WTC11 (cell line): Measurements from ENCODE around the gene DPP4.

Source experiments
- CREB1 ChIP-seq: sonication (generic); formaldehyde crosslinking; IDR thresholded peaks from 2 replicates; pipeline ENCODE4 v1.8.0; 2023; ENCODE audit warnings: mild to moderate bottlenecking, missing genetic modification reagents
- FOXP1 ChIP-seq: sonication (generic); formaldehyde crosslinking; IDR thresholded peaks from 2 replicates; pipeline ENCODE4 v1.8.0; 2022; ENCODE audit warnings: missing genetic modification reagents, mild to moderate bottlenecking, moderate library complexity, borderline replicate concordance
- HMGXB4 ChIP-seq: sonication (generic); formaldehyde crosslinking; IDR thresholded peaks from 2 replicates; pipeline ENCODE4 v1.8.1; 2023; ENCODE audit warnings: mild to moderate bottlenecking, moderate library complexity, missing genetic modification reagents
- JUN ChIP-seq: sonication (generic); formaldehyde crosslinking; IDR thresholded peaks from 2 replicates; pipeline ENCODE4 v1.8.0; 2023; ENCODE audit warnings: mild to moderate bottlenecking, missing genetic modification reagents
- MLX ChIP-seq: sonication (generic); formaldehyde crosslinking; IDR thresholded peaks from 2 replicates; pipeline ENCODE4 v1.8.1; 2023; ENCODE audit warnings: mild to moderate bottlenecking, missing genetic modification reagents, moderate library complexity
- NFE2L1 ChIP-seq: sonication (generic); formaldehyde crosslinking; IDR thresholded peaks from 2 replicates; pipeline ENCODE4 v1.8.1; 2023; ENCODE audit warnings: missing genetic modification reagents
- NFYB ChIP-seq: sonication (generic); formaldehyde crosslinking; conservative IDR thresholded peaks from 2 replicates; pipeline ENCODE4 v1.8.0; 2022; ENCODE audit warnings: low read depth, missing genetic modification reagents
- NR2C2 ChIP-seq: sonication (generic); formaldehyde crosslinking; IDR thresholded peaks from 2 replicates; pipeline ENCODE4 v1.8.0; 2022; ENCODE audit warnings: mild to moderate bottlenecking, missing genetic modification reagents
- NR3C1 ChIP-seq: sonication (generic); formaldehyde crosslinking; conservative IDR thresholded peaks from 2 replicates; pipeline ENCODE4 v1.8.1; 2023; ENCODE audit warnings: low read depth, mild to moderate bottlenecking, missing genetic modification reagents
- ZNF263 ChIP-seq: sonication (generic); formaldehyde crosslinking; IDR thresholded peaks from 2 replicates; pipeline ENCODE4 v1.8.1; 2022; ENCODE audit warnings: low read depth, mild to moderate bottlenecking, moderate library complexity, missing genetic modification reagents
- ZNF281 ChIP-seq: sonication (generic); formaldehyde crosslinking; IDR thresholded peaks from 2 replicates; pipeline ENCODE4 v1.8.0; 2023; ENCODE audit warnings: mild to moderate bottlenecking, missing genetic modification reagents
- ZNF423 ChIP-seq: fragments of 250-450 bp; sonication (Bioruptor Pico); IDR thresholded peaks from 2 replicates; pipeline ENCODE4 v2.1.2; 2022; ENCODE audit warnings: mild to moderate bottlenecking, moderate library complexity
- TF ChIP-seq, protein P1 (sequence below): fragments of 200-600 bp; IDR thresholded peaks from 2 replicates; pipeline ENCODE4 v1.8.0; 2022; ENCODE audit warnings: antibody characterized with exemption
- TF ChIP-seq, protein P2 (sequence below): sonication (generic); formaldehyde crosslinking; IDR thresholded peaks from 2 replicates; pipeline ENCODE4 v1.8.1; 2022; ENCODE audit warnings: mild to moderate bottlenecking, missing genetic modification reagents, moderate library complexity, borderline replicate concordance

- TF ChIP-seq, protein P1, sequence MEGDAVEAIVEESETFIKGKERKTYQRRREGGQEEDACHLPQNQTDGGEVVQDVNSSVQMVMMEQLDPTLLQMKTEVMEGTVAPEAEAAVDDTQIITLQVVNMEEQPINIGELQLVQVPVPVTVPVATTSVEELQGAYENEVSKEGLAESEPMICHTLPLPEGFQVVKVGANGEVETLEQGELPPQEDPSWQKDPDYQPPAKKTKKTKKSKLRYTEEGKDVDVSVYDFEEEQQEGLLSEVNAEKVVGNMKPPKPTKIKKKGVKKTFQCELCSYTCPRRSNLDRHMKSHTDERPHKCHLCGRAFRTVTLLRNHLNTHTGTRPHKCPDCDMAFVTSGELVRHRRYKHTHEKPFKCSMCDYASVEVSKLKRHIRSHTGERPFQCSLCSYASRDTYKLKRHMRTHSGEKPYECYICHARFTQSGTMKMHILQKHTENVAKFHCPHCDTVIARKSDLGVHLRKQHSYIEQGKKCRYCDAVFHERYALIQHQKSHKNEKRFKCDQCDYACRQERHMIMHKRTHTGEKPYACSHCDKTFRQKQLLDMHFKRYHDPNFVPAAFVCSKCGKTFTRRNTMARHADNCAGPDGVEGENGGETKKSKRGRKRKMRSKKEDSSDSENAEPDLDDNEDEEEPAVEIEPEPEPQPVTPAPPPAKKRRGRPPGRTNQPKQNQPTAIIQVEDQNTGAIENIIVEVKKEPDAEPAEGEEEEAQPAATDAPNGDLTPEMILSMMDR = no peak
- TF ChIP-seq NFE2L1 (no peak), HMGXB4 (CRISPR knock-in tag) (no peak), NR3C1 (CRISPR knock-in tag) (no peak), ZNF281 (CRISPR knock-in tag) (no peak), NFYB (CRISPR knock-in tag) (no peak), CREB1 (no peak), FOXP1 (no peak), ZNF423 (no peak), JUN (CRISPR knock-in tag) (no peak), ZNF263 (CRISPR knock-in tag) (no peak), NR2C2 (CRISPR knock-in tag) (no peak), MLX (CRISPR knock-in tag) (no peak)
- TF ChIP-seq, protein P2, sequence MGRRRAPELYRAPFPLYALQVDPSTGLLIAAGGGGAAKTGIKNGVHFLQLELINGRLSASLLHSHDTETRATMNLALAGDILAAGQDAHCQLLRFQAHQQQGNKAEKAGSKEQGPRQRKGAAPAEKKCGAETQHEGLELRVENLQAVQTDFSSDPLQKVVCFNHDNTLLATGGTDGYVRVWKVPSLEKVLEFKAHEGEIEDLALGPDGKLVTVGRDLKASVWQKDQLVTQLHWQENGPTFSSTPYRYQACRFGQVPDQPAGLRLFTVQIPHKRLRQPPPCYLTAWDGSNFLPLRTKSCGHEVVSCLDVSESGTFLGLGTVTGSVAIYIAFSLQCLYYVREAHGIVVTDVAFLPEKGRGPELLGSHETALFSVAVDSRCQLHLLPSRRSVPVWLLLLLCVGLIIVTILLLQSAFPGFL = no peak
Observed at GRCh38 chr2:162099836-162100235, 25.8 kb upstream of the DPP4 start.
